ENCODE measurements around the gene SCUBE1.

GRCh38 chr22:43172191-43172590 lies 171.0 kb downstream of the SCUBE1 start:
- TF ChIP-seq RAD21 (IDR thresholded peaks at IDR 0.05; ENCODE audit: low read depth): no peak
- no peak for TF ChIP-seq NFIC (IDR thresholded peaks at IDR 0.05)
